ENCODE results near the gene CAMTA1. TPM values are rescaled to one million over a fixed set of nuclear protein-coding genes. Genes with fewer than 3 reads are reported as not detected.

CAMTA1 gene
- total RNA-seq, 2 donors from 2014 or later: 76.6 to 85.8 TPM

DNA sequence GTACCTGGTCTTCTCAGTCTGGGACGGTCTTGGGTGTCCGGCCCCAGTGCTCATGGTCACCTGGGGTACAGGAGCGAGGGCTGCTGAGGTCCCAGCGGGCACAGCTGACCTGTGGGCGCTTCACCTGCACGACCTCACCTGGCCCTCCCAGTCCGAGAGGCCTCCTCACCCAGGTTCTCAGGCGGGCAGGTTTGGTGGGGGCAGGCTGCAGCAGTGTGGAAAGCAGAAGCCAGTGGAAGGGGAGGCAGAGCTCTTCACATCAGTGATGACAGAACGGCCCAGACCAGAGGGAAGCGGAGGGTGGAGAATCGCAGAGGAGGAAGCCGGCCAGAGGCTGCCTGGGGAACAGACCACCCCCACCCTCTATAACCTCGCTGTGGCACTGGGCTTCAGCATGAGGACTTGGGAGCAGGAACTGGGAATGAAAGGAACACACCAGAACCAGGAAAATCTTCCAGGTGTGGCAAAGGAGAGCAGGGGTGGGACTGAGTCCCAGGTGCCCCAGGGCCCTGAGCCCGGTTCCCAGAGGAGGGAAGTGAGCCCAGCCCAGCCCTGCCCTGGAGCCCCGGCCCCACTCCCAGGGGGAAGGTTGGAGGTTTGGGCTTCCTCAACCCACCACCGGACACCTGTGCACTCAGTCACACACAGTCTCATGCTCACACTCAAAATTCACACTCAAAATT is 720.7 kb downstream of the CAMTA1 start:
- no peak for ATAC-seq
- no peak for DNase-seq
- intact Hi-C loops (cut with DNase I, micrococcal nuclease): no loop called here

DNA sequence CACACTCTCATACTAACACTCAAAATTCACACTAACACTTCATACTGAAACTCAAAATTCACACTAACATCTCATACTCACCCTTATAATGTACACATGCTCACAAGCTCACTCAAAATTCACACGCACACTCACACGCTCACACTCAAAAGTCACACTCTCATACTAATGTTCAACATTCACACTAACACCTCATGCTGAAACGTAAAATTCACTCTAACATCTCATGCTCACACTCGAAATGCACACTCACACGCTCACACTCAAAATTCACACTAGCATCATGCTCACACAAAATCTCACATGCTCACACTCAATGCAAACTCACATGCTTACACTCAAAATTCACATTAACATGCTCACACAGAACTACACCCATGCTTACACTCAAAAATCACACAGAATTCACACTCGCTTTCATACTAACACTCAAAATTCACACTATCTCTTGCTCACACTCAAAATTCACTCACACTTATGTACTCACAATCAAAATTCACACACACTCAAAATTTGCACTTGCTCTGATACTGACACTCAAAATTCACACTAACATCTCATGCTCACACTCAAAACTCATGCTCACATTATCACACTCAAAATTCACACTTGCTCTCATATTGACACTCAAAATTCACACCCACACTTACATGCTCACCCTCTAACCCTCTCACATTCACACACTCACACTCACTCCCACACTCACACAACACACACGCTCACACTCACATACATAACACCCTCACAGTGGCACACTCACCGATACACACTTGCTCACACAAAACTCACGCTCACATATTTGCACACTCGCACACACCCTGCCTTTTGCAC is 721.4 kb downstream of the CAMTA1 start:
- intact Hi-C loops (cut with DNase I, micrococcal nuclease): no loop called here
- ATAC-seq (no peak), DNase-seq (no peak)

DNA sequence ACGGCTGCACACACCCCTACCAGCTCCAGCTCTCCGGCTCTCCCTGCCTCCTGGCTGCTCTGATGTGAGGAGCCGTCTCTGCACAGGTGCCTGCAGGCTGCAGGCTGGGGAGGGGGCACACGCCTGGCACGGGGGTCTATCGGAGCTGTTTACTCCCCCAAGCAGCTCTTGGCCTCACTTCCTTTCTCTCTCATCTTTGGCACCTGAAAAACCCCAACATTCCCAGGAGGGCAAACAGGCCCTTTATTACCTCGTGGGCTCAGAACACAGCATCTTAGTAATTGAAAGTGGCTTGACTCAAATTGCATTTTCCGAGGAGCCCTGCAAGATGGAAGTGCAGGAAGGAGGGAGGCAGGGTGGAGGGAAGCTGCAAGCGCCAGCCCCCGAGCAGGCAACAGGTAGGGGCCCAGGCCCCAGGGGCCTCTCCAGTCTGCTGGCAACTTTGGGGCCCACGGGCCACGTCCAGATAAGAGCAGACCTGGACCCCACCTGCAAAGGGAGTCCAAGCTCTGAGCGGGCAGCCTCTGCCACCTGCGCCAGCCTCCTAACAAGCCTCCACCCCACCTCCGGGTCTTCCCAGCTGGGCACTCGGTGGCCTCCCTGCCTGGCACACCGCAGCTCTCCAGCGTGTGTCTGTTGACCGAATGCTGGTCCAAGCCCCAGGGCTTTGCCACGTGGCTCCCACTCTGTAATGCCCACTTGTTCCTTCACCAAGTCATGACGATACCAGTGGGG is 722.2 kb downstream of the CAMTA1 start:
- ATAC-seq (no peak), DNase-seq (no peak)
- intact Hi-C loops (cut with DNase I, micrococcal nuclease): no loop called here

DNA sequence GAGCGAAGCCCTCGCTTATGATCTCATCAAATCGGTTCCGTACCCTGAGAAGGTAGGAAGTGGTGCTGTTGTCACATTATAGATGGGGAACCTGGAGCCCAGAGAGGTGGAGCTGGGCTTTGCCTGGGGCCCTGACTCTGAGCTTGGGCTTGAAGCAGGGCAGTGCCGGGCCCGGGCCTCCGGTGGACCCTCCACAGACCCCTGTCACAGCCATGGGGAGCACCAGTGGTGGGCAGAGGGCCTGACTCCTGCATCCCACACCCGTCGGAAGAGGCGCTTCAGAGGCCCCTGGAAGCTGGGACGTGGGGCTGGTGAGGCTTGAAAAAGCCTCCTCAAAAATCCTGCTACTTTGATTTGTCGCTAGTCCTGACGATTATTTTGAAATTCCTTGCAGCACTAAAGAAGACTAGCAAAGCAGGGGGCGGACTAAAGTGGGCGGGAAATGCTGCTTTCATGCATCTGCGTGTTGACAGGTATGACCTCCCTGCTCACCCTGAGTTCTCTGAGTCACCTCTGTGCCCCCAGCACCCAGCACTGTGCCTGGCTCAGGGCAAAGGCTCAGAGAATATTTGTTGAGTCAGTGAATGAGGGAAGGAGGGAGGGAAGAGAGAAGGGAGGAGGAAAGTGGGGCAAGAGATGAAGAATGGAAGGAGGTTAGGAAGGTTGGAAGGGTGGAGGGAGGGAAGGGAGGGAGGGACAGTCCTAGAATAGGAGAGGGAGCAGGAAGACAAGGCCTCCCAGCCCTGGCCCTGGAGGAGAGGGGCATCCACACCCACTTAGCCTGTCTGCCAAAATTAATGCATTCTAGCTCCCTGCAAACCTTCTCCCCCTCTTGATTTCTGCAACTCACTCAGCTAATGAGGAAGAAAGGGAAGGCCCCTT is 723.0 kb downstream of the CAMTA1 start:
- ATAC-seq (no peak), DNase-seq (no peak)
- intact Hi-C loops (cut with DNase I, micrococcal nuclease): no loop called here

DNA sequence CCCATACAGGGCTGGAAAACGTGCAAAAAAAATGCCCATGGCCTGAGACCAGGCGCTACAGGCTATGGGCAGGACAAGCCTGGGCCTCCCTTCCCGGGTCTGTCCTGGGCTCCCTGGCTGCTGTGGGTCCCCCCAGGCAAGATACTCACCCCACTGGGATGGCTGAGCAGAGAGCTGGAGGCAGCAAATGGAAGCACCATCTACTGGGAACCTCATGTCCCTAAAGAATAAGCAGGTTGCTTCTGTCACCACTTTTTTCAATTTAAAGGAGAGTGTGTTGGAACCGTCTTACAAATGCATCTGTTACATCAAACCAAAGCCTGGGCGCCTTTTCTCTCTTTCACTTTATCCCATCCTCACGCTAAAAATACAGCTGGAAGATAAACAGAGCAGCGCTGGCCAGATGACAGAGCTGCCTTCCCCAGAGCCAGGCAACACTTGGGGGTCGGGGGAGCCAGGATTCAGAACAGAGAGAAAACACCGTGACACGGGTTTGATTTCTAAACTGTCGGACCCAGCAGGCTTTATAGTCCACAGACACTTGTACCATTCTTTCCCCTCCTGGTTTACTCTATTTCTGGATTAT is 723.8 kb downstream of the CAMTA1 start:
- DNase-seq (no peak), ATAC-seq (no peak)
- intact Hi-C loops (cut with DNase I, micrococcal nuclease): no loop called here

DNA sequence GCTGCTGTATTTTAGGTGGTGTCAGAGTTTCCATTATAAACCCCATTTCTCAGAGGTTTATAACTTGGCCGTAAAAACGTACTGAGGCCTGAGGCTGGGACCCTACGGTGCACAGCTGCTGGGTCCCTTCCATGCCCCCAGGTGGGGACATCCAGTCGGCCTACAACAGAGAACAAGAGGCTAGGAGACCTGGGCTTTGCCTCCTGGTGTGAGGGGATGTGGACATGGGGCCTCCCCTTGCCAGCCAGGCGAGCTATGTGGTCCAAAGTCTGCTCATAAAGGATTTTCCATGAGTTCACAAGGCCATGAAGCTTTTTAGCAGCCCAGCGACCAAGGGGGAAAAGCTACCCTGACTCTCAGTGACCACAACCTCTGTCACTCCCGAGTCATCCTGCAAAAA is 724.3 kb downstream of the CAMTA1 start:
- intact Hi-C loops (cut with DNase I, micrococcal nuclease): no loop called here
- no peak for DNase-seq
- ATAC-seq: peak; percentile 24

DNA sequence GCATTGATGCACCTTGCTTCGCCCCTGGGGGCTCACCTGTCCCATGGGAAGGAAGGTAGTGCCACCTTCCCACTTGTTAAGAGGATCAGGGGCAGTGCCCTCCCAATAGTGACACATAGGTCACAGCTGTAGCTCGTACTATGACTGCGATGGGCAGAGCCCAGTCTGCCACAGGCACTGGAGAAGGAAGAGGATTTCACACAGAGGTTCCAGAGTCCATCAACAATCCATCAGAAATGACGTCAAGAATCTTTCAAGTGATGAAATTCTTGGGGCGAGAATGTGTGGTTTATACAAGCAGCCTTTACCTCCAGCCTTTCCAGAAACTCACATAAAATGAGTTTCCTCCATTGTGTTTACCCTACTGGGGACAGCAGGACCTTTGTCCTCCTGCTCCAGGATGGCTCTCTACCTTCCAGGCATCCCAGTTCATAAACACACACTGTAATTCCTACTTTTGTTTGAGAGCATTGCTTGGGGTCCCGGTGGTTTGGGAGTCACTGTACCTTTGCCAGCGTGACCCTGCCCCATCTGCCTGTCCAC is 725.2 kb downstream of the CAMTA1 start:
- intact Hi-C loops (cut with DNase I, micrococcal nuclease): no loop called here
- ATAC-seq: peak; percentile 63
- DNase-seq: no peak

DNA sequence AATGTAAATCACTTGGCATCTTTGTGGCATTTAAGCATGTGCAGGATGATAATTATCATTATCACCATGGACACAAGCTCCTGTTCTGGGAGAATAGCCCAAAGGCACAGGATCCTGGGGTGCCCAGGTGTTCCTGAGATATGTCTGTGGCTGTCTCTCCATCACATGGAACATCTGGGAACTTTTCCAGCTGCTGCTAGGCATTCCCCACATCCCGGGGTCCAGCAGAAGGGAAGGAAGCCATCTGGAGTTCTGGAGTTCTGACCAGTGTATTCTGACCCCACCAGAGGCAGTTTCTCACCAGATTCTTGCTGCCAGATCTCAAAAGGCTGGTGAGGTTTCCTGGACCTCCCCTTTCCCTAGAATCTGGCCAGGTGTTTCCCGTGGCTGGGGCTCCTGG is 726.1 kb downstream of the CAMTA1 start:
- intact Hi-C loops (cut with DNase I, micrococcal nuclease): no loop called here
- DNase-seq (no peak), ATAC-seq (no peak)

DNA sequence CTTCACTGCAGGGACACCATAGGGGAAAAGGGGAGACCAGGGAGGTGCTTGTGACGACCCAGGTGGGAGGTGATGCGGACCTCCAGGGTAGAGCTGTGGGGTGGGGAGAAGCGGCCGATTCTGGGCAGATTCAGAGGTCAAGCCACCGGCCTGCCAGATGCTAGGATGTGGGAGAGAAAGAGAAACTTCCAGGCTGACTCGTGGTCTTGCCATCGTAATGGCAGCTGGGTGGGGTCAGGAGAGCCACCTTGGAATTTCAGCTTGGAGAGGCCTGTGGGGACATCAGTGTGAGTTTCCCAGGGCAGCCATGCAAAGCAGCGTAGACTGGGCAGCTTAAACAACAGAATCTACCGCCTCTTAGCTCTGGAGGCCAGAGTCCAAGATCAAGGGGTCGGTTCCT is 727.8 kb downstream of the CAMTA1 start:
- ATAC-seq: no peak
- no peak for DNase-seq
- intact Hi-C loops (cut with DNase I, micrococcal nuclease): no loop called here

DNA sequence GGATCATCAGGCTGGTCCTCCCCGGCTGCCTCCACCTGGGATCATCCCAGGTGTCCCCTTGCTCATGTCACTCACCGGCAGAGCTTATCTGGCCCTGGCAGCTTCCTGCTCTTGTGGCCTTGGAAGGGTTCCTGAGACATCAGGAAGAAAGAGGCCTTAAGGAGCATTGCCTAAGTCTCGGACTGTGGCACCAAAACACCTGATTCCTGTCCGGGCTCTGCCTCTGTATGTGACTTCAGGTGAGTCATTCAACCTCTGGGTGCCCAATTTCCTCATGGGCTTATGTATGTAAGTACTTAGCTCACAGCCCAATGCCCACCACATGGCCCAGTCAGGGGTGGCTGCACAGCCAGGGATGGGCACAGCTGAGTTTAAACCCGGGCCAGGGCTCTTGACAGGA is 729.9 kb downstream of the CAMTA1 start:
- ATAC-seq: no peak

DNA sequence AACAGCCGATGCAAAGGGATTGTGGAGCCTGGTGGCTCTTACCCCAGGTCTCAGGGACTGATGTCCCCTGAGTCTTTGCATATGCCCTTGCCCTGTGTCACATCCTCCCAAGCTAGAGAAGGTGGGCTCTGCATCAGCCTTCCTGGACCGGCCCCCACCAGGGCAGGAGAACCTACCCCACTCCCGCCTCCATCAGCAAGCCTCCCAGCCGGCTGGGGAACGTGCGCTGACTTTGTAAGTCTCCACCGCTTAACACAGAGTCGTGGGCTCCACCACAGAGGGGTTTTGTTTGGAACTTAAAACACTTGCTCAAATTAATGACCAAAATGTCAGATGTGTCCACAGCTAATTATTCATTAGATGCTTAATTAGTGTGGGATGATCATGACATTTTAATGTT is 730.6 kb downstream of the CAMTA1 start:
- DNase-seq (no peak), ATAC-seq (no peak)
- intact Hi-C loops (cut with DNase I, micrococcal nuclease): no loop called here

More for the DNA sequence above, 729.9 kb downstream of the CAMTA1 start:
- intact Hi-C loops (cut with DNase I, micrococcal nuclease): no loop called here
- DNase-seq: no peak

DNA sequence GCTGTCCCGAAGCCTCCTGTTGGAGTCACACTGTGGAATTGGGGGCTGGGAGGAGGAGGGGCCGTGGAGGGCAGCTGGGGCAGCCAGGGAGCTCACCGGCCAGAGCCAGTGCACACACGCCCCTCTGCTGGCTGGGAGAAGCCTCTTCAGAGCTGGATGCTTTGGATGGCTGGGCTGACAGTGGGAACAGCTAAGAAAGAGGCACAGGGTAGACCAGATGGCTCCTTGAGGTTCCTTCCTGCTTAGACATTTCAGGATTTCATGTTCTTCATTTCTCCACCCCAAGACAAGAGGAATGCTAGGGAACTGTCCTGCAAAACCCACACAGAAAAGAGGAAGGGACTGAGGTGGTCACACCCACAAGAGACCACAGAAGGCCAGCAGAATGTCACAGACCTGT is 731.1 kb downstream of the CAMTA1 start:
- DNase-seq (no peak), ATAC-seq (no peak)

DNA sequence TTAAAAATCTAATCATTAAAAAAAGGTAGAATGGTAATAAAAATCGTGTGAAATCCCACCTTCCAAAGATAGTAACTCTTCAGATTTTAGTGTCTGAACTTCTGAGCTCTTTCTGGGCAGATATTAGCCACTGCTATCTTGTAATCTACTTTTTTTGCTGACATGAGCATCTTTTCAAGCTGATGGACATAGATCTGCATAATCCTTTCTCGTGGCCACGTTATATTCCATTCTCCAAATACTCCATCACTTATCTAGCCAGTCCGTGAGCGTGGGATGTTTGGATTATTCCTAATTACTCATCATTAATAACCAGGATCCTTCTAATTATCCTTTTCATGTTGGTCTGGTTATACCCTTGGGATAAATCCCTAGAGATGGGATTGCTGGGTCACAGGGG is 731.7 kb downstream of the CAMTA1 start:
- intact Hi-C loops (cut with DNase I, micrococcal nuclease): no loop called here
- ATAC-seq: no peak
- DNase-seq: no peak

More for the DNA sequence above, 731.1 kb downstream of the CAMTA1 start:
- intact Hi-C loops (cut with DNase I, micrococcal nuclease): no loop called here

DNA sequence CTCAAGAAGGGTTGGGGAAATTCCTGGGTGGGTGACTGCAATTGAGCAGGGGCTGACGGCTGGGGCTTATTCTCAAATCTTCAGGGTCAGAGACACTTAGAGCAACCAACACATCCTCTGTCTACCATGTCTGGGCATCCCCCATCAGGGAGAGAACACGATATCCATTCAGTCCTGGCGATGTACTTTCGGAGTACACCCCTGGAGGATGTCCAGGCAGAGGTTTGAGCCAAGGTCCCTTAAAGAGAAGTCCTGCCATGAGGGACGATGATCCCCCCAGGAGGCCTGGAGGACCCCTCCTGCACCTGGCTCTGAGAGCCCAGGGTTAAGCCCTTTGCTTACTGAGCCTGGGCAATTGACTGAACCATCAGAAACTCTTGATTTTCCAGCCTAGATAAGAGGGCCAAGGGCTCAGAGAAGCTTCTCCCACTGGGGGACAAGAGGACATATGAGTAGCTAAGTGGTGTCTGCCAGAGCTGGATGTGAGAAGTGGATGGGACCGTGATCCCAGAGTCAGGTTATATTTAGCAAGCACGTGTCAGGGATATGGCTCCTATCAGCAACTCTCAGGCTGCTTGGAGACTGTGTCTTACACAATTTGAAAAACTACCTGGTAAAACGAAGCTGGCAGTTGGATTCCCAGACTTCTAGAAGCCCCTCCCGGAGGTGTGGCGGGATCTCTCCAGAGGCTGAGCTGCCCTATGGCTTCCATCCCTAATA is 732.5 kb downstream of the CAMTA1 start:
- ATAC-seq: no peak
- intact Hi-C loops (cut with DNase I, micrococcal nuclease): no loop called here
- DNase-seq: no peak

DNA sequence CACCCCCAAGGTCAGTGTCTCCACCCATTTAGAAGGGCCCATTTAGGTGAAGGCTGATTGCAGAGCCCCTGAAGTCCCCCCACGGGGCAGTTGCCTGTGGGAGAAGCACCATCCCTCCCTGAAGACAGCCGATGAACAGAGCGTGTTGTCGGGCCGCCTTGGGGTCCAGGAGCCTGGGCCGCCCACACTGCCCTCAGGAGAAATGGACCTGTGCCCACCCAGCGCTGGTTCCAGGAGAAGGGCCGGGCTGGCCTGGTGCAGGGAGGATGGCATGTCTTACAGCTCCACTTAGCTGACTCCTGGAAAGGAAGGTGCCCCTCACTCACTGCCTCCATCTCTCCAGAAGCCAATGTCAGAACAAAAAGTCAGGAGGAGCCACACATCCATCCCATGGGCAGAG is 733.2 kb downstream of the CAMTA1 start:
- DNase-seq (no peak), ATAC-seq (no peak)
- intact Hi-C loops (cut with DNase I, micrococcal nuclease): no loop called here

DNA sequence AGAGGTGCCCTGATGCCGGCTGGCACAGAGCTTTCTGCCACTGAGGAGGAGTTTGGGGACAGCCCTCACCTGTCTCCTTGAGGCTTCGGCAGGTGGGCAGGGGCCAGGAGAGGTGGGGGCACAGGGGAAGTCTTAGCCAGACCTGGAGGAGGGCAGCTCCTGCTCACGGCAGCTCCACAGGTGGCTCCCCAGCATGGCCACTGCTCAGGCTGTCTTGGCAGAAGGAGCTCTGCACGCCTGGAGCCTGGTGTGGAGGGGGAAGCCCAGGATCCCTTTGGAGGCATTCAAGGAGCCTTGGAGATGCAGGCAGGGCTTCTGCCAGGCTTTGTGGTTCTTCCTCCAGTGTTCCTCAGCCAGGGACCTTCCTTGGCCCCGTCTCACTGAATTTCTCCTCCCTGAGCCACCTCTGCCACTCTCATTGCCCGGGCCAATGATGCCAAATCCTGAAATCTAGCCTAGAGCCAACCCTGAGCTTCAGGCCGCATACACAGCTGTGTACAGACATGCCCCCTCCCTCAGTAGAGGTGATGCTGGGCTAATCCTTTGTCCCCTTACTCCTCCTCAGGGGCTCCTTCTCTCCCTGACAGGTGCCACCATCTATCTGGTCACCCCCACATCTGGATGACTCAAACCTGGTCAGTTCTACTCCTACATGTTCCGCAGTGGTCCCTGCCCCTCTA is 734.1 kb downstream of the CAMTA1 start:
- intact Hi-C loops (cut with DNase I, micrococcal nuclease): no loop called here
- no peak for DNase-seq
- no peak for ATAC-seq

DNA sequence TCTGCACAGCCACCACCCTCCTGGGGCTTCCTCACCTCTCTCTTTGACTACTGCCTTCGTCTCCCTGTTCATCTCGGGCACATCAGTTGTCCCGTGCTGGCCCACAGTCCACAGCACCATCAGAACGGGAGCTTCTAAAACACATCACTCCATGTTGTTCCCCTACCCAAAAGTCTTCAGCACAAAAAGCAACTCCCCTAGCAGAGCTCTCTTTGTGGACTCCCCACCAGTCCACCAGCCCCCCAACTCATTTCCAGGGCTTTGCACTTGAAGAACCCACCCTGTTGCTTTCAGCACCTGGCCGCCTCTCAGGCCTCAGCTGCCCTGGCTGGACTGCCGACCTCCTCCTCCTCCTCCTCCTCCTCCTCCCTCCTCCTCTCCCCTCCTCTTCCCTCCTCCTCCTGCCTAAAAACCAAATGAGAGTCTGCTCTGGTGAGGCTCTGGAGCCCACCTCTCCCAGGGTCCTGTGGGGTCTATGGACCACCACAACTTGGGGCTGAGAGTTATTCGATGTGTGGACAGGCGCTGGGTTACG is 734.7 kb downstream of the CAMTA1 start:
- intact Hi-C loops (cut with DNase I, micrococcal nuclease): no loop called here
- ATAC-seq (no peak), DNase-seq (no peak)
